ENCODE results near the gene LAMA5.

LAMA5 gene

GRCh38 chr20:62327726-62328495, 39.2 kb downstream of the LAMA5 start:
- TF ChIP-seq CTCF (IDR thresholded peaks at IDR 0.05; ENCODE audit: borderline replicate concordance, insufficient read depth, low read depth, low read length), result no peak
- H3K4me3 ChIP-seq (ENCODE audit: low read depth, low read length), result no peak overlapping the region

GRCh38 chr20:62326959-62327725, 40.0 kb downstream of the LAMA5 start:
- TF ChIP-seq CTCF (IDR thresholded peaks at IDR 0.05; ENCODE audit: borderline replicate concordance, insufficient read depth, low read depth, low read length), result no peak
- H3K4me3 ChIP-seq (ENCODE audit: low read depth, low read length), result no peak overlapping the region

- no peak for TF ChIP-seq CTCF (IDR thresholded peaks at IDR 0.05; ENCODE audit: borderline replicate concordance, insufficient read depth, low read depth, low read length)
- no peak overlapping the region for H3K4me3 ChIP-seq (ENCODE audit: low read depth, low read length)
Measured at GRCh38 chr20:62326559-62326958, 40.6 kb downstream of the LAMA5 start.

GRCh38 chr20:62325172-62325905, 41.8 kb downstream of the LAMA5 start:
- no peak for TF ChIP-seq CTCF (IDR thresholded peaks at IDR 0.05; ENCODE audit: borderline replicate concordance, insufficient read depth, low read depth, low read length)
- no peak overlapping the region for H3K4me3 ChIP-seq (ENCODE audit: low read depth, low read length)

GRCh38 chr20:62323980-62324906, 42.9 kb downstream of the LAMA5 start:
- no peak overlapping the region for H3K4me3 ChIP-seq (ENCODE audit: low read depth, low read length)
- no peak for TF ChIP-seq CTCF (IDR thresholded peaks at IDR 0.05; ENCODE audit: borderline replicate concordance, insufficient read depth, low read depth, low read length)
